ENCODE measurements around the gene STXBP6. TPM values are rescaled to one million over a fixed set of nuclear protein-coding genes. Genes with fewer than 3 reads are reported as not detected.
"Not testable (repeated sequence)": the region's sequence is repeated elsewhere in the genome, so short reads cannot be mapped to it uniquely, and the experiment has no call there.

STXBP6 gene
- total and polyA plus RNA-seq, 8 donors, result 9.9 to 28.5 (median 23.2) TPM

GRCh38 chr14:24938593-24938992 lies 111.4 kb downstream of the STXBP6 start:
- Histone ChIP-seq H3K27me3 (no peaks in the 10 kb centered on the region), H3K27ac (no peak overlapping the region), H3K9me3 (no peaks in the 10 kb centered on the region), H3K4me1 (peaks cover 0 to 16% (median 0%) of the 10 kb centered on the region in 3 donors), H3K4me3 (no peak overlapping the region), H3K36me3 (no peaks in the 10 kb centered on the region)
- FAIRE-seq, result no peak
- WGBS, 2 donors, result 44 to 56% methylated on average over 1 of the region's 1 CpG
- DNase-seq, result no peak
- intact Hi-C loops (cut with DNase I), result no loop called here
- no peak for ATAC-seq
- TF ChIP-seq CTCF (IDR thresholded peaks at IDR 0.05), result no peak

- ATAC-seq (no peak), FAIRE-seq (no peak), DNase-seq (no peak)
- Histone ChIP-seq H3K36me3 (no peaks in the 10 kb centered on the region), H3K27me3 (no peaks in the 10 kb centered on the region), H3K27ac (no peak overlapping the region), H3K9me3 (no peaks in the 10 kb centered on the region), H3K4me1 (peaks cover 0 to 9% (median 0%) of the 10 kb centered on the region in 3 donors), H3K4me3 (no peak overlapping the region)
- TF ChIP-seq CTCF (IDR thresholded peaks at IDR 0.05), result no peak
- intact Hi-C loops (cut with DNase I), result no loop called here
- WGBS, 2 donors, result 87 to 92% methylated on average over 1 of the region's 1 CpG
Observed at GRCh38 chr14:24937300-24937699, 112.6 kb downstream of the STXBP6 start.

GRCh38 chr14:24936773-24937172 lies 113.2 kb downstream of the STXBP6 start:
- DNase-seq; intact Hi-C loops (cut with DNase I); H3K27ac ChIP-seq; ATAC-seq; H3K4me1 ChIP-seq; H3K9me3 ChIP-seq; H3K36me3 ChIP-seq; H3K27me3 ChIP-seq; FAIRE-seq; H3K4me3 ChIP-seq: not testable (repeated sequence)
- WGBS, 2 donors, result 97 to 98% methylated on average over 2 of the region's 2 CpGs

- DNase-seq (no peak), FAIRE-seq (no peak), ATAC-seq (no peak)
- Histone ChIP-seq H3K4me1 (no peaks in the 10 kb centered on the region), H3K36me3 (no peaks in the 10 kb centered on the region), H3K4me3 (no peak overlapping the region), H3K9me3 (no peaks in the 10 kb centered on the region), H3K27ac (no peak overlapping the region), H3K27me3 (no peaks in the 10 kb centered on the region)
- WGBS, 2 donors, result 41 to 42% methylated on average over 1 of the region's 1 CpG
- TF ChIP-seq CTCF (IDR thresholded peaks at IDR 0.05), result no peak
- intact Hi-C loops (cut with DNase I), result no loop called here
Observed at GRCh38 chr14:24935796-24936195, 114.2 kb downstream of the STXBP6 start.

GRCh38 chr14:24928386-24928900 lies 121.5 kb downstream of the STXBP6 start:
- intact Hi-C loops (cut with DNase I), result no loop called here
- peak overlapping the region in 1 of 4 donors; percentile 42 for H3K27ac ChIP-seq
- no peak overlapping the region for H3K4me3 ChIP-seq
- DNase-seq, result no peak
- H3K27me3 ChIP-seq, result no peaks in the 10 kb centered on the region
- no peaks in the 10 kb centered on the region for H3K36me3 ChIP-seq
- peaks cover 11 to 25% (median 22%) of the 10 kb centered on the region in 3 donors for H3K4me1 ChIP-seq
- H3K9me3 ChIP-seq, result no peaks in the 10 kb centered on the region
- 12 to 23% methylated on average over 1 of the region's 1 CpG for WGBS, 2 donors
- TF ChIP-seq CTCF (IDR thresholded peaks at IDR 0.05), result no peak
- peak in 3 of 4 donors; percentile 19 to 43 (median 41) for ATAC-seq
- no peak for FAIRE-seq

All from pancreas (tissue), 10 donors.